ENCODE measurements around the gene KRTAP10-11.
"Not testable (repeated sequence)": the region's sequence is repeated elsewhere in the genome, so short reads cannot be mapped to it uniquely, and the experiment has no call there.

KRTAP10-11 gene, protein sequence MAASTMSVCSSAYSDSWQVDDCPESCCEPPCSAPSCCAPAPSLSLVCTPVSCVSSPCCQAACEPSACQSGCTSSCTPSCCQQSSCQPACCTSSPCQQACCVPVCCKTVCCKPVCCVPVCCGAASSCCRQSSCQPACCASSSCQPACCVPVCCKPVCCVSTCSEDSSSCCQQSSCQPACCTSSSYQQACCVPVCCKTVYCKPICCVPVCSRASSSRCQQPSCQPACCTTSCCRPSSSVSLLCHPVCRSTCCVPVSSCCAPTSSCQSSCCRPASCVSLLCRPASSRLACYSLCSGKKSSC

DNA sequence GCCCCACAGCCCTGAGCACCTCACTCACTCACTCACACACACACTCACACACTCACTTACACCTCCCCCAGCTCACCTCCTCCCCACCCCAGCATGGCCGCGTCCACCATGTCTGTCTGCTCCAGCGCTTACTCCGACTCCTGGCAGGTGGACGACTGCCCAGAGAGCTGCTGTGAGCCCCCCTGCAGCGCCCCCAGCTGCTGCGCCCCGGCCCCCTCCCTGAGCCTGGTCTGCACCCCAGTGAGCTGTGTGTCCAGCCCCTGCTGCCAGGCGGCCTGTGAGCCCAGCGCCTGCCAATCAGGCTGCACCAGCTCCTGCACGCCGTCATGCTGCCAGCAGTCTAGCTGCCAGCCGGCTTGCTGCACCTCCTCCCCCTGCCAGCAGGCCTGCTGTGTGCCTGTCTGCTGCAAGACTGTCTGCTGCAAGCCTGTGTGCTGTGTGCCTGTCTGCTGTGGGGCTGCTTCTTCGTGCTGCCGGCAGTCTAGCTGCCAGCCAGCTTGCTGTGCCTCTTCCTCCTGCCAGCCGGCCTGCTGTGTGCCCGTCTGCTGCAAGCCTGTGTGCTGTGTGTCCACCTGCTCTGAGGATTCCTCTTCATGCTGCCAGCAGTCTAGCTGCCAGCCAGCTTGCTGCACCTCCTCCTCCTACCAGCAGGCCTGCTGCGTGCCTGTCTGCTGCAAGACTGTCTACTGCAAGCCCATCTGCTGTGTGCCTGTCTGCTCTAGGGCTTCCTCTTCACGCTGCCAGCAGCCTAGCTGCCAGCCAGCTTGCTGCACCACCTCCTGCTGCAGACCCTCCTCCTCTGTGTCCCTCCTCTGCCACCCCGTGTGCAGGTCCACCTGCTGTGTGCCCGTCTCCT is at the start of gene KRTAP10-11:
Gene KRTAP10-11 (plus strand): TSS at position 49 of the 856 bp plus-strand sequence. CDS start 45 bp downstream, at position 94.
- DNase-seq (ENCODE audit: low spot score), result not testable (repeated sequence)

DNA sequence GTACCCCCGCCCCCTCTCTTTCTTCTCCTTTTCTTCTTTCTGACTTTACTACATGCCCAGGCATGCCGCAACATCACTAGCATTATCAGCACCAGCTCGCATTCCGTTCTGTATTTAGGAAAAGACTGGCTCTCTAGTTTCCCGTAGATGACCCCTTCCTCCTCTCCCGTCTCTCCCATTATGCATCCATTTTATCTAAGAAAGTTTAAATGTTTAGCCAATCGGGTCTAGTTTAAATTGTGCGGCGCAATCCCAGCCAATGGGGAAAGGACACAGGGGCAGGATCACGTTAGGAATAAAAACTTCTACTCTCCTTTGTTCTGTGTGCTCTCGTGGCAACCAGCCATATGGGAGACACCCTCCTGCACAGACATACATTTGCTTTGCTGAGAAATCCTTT is 48.2 kb upstream of the KRTAP10-11 start:
- no peak for DNase-seq (ENCODE audit: low spot score)

DNA sequence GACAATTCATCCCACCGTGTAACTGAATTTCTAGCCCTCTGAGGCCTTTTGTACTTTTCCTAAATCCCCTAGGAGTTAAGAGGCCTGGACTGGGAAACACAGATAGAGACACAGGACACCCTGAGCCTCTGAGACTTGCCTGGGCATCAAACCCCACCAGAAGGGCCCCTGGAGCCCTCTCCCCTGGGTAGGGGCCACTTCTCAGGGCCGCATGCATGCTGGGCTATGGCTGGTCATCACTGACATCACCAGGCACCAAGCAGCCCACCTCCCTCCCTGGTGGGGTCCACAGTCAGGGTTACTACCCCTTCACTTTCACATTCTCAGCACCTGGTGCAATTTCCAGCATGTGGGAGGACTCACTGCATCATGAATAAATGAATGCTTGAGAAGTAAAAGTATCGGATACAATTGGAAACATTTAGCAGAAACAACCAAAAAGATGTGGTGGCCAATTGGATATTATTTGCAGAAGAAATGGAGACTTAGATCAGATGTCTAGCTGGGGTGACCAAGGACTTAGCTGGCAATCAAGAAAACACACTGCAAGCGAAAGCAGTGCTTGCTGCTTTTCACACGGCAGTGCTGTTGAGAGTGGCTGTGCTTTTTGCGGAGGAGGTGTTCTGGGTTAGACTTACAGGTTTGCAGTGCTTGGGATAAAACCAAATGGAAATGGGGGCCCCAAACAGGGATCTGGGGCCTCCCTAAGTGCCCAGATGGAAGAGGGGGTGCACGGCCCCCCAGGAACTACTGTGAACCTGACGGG is 46.8 kb upstream of the KRTAP10-11 start:
- DNase-seq (ENCODE audit: low spot score), result no peak

DNA sequence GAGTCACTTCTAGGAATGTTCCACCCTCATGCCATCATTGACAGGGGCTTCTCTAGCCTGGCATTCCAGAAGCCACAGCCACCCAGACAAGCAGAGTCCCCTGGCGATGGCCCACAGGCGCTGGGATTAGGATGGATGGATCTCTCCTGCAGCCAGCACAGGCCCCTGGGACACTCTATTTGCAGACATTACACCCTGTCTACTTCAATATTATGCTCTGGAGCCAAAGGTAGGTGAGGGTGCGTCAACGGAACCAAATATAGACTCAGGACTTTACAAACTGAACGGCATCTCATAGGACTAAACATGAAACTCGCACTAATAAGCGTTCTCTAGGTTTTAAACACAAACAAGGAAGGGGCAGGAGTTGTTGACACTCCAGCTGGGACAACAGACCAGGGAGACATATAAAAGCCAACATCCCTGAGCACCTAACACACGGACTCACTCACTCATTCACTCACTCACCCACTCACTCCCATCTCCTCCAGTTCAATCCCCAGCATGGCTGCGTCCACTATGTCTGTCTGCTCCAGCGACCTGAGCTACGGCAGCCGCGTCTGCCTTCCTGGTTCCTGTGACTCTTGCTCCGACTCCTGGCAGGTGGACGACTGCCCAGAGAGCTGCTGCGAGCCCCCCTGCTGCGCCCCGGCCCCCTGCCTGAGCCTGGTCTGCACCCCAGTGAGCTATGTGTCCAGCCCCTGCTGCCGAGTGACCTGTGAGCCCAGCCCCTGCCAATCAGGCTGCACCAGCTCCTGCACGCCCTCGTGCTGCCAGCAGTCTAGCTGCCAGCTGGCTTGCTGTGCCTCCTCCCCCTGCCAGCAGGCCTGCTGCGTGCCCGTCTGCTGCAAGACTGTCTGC is 45.9 kb upstream of the KRTAP10-11 start, which contains the start of gene KRTAP10-7:
Gene KRTAP10-7 (plus strand): TSS at position 480 of the 861 bp plus-strand sequence. CDS start 25 bp downstream, at position 505.
- not testable (repeated sequence) for DNase-seq (ENCODE audit: low spot score)

DNA sequence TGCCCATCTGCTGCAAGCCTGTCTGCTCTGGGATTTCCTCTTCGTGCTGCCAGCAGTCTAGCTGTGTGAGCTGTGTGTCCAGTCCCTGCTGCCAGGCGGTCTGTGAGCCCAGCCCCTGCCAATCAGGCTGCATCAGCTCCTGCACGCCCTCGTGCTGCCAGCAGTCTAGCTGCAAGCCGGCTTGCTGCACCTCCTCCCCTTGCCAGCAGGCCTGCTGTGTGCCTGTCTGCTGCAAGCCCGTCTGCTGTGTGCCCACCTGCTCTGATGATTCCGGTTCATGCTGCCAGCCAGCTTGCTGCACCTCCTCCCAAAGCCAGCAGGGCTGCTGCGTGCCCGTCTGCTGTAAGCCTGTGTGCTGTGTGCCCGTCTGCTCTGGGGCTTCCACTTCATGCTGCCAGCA is 45.1 kb upstream of the KRTAP10-11 start:
- not testable (repeated sequence) for DNase-seq (ENCODE audit: low spot score)

DNA sequence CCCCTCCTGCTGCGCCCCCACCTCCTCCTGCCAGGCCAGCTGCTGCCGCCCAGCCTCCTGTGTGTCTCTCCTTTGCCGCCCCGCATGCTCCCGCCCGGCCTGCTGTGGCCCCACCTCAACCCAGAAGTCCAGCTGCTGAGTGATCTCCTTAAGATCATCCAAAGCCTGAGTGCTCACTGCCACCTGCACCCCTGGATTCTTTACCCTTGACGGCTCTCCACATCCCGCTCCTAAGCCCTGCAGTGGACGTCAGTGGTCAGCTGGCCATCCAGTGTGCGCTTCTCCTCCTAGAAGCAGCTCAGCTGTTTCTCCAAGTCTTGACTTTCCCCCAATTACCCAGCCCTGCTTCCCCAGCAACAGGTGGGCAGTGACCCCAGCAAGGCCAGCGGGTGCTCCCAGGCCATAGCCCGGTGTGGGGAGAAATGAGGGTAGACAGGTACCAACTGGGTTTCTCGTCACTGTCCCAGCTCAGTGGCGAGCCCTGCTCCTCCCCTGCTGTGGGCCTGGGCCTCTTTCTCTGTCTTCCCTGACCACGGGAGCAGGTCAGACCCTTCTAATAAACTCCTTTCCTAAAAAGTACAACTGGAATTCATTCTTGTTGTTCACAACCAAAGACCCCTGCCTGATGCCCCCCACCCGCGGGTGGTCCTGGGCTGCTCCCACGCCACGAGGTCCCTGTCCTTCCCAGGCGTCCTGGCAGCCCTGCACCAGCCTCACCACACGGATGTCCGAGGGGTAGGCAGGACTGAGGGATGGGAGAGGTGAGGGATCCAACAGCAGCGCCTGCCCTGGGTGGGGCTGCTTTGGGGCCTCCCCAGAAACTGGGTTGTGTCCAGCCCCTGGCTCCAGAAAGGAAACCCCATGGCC is 44.4 kb upstream of the KRTAP10-11 start:
- DNase-seq (ENCODE audit: low spot score), result no peak

DNA sequence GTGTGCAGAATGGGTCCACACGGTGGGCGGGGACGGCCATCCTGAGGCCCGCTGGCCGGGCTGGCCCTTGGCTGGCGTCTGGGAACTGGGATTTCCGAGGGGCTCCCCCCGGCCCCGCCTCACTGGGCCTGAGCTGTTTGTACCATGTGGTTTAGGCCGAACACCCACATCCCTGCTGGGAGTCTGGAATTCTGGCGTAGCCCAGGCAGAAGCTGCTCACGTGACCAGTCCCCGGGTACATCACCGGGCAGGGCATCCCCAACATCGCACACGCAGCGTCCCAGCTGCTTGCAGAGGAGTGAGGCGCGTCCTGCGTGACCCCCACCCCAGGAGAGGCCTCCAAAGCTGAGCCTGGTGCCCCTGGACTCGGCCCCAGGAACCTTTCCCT is 43.8 kb upstream of the KRTAP10-11 start:
- DNase-seq (ENCODE audit: low spot score), result no peak

DNA sequence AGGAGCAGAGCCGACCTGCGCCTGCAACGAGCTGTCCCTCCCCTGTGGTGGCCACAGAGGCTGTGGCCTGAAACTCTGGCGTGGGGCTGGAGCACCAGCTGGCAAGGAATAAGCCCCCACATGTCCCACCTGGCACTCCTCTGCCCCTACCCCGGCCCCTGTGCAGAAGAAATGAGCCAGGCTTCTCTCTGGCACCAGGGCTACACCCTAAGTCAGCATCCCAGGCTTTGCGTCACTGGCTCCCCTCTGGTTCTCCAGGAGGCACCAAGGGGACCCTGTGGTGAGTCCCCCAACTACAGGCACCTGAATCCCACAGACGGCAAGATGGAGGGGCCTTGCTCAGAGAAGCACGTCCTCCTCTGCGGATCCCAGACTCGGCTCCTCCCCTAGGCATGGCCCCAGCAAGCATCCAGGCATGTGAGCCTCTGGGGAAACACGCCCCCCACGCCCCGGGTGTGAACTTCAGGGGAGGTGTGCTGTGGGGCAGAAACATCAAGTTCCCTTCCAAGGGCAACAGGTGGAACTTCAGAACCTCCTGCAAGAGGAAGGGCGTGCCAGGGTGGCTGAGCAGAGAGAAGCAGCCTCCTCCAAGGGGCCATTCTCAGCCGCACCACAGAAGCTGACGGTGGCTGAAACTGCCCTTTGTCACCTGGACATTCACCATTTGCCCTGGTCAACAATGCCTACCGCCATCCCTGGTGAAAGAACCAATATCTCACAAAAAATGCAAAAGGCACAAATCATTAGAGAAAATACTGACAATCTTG is 42.9 kb upstream of the KRTAP10-11 start:
- no peak for DNase-seq (ENCODE audit: low spot score)

DNA sequence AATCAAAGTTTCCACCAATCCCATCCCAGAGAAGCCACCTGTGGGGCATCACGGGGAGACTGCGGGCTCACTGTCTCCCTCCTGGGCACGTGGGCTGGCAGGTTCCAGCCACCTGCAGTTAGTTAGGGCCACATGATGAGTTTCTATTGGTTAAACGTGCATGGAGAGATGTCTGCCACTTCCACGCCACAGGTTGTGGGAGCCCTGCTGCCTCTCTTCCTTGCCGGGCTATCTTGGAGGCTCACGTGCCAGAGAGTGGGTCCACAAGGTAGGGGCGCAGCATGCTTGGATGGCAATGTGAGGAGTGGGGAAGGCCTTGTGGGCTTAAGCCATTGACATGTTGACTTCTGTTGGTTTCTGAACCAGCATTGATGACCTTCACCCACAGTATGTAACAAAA is 42.3 kb upstream of the KRTAP10-11 start:
- no peak for DNase-seq (ENCODE audit: low spot score)

DNA sequence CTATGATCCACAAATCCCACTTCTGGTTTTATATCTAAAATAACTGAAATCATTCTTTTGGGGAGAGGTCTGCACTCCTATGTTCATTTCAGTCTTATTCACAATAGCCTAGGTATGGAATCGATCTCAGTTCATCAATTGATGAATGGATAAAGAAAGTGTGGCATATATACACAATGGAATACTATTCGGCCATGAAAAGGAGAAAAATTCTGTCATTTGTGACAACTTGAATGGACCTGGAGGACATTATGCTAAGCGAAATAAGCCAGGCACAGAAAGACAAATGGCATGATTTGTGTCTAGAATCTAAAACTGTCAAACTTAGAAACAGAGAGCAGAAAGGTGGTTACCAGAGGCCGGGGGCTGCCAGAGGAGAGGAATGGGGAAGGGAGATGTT is 39.7 kb upstream of the KRTAP10-11 start:
- no peak for DNase-seq (ENCODE audit: low spot score)

DNA sequence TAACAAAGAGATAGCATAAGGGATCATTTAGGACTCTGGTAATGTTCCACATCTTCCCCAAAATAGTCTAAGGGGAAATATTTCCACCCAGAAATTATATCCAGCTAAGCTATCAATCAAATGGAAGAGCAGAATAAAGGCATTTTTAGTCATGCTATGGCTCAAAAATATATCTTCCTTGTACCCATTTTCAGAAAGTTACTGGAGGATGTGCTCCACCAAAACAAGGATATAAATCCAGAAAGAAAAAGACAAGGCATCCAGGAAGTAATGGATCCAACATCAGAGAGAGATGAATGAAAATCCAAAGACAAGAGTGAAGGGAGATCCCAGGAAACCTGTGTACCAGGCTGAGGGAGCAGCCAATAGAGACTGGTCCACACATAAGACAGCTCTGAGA is 37.0 kb upstream of the KRTAP10-11 start:
- DNase-seq (ENCODE audit: low spot score), result no peak

DNA sequence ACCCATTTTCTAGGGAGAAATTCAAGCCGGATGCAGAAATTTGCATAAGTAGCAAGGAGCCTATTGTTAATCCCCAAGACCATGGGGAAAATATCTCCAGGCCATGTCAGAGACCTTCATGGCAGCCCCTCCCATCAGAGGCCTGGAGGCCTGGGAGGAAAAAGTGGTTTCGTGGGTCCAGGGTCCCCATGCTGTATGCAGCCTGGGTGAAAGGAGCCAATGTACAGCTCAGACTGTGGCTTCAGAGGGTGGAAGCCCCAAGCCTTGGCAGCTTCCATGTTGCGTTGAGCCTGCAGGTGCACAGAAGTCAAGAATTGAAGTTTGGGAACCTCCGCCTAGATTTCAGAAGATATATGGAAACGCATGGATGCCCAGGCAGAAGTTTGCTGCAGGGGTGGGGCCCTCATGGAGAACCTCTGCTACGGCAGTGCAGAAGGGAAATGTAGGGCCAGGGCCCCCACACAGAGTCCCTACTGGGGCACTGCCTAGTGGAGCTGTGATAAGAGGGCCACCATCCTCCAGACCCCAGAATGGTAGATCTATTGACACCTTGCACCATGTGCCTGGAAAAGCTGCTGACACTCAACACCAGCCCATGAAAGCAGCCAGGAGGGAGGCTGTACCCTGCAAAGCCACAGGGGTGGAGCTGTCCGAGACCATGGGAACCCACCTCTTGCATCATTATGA is 35.9 kb upstream of the KRTAP10-11 start:
- not testable (repeated sequence) for DNase-seq (ENCODE audit: low spot score)

DNA sequence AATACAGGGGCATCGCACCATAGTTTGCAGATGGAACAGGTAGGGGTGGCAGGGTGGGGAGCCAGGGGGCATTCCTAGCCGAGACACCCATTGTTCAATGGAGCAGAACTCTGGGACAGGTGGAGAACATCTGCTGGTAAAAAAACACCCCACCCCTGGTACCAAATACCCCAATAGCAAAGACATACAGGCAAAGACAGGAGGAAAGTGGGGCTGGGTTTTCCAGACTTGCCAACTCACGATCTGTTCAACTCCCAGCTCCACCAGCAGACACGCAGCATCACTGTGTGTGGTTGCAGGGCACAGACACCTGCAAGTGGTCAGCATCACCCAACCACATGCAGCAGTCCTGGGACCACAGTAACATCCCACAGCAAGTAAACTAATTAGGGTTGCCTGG is 34.7 kb upstream of the KRTAP10-11 start:
- no peak for DNase-seq (ENCODE audit: low spot score)

DNA sequence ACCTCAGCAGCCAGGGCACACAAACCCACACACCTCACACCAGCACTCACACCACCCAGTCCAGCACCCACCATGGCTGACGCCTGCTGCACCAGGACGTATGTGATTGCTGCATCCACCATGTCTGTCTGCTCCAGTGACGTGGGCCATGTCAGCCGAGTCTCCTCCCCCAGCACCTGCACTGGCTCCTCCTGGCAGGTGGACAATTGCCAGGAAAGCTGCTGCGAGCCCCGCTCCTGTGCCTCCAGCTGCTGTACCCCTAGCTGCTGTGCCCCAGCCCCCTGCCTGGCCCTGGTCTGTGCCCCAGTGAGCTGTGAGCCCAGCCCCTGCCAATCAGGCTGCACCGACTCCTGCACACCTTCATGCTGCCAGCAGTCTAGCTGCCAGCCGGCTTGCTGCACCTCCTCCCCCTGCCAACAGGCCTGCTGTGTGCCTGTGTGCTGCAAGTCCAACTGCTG is 34.2 kb upstream of the KRTAP10-11 start, which contains the start of gene KRTAP10-8:
Gene KRTAP10-8 (plus strand): TSS at position 51 of the 458 bp plus-strand sequence. CDS start 22 bp downstream, at position 73.
- no peak for DNase-seq (ENCODE audit: low spot score)

DNA sequence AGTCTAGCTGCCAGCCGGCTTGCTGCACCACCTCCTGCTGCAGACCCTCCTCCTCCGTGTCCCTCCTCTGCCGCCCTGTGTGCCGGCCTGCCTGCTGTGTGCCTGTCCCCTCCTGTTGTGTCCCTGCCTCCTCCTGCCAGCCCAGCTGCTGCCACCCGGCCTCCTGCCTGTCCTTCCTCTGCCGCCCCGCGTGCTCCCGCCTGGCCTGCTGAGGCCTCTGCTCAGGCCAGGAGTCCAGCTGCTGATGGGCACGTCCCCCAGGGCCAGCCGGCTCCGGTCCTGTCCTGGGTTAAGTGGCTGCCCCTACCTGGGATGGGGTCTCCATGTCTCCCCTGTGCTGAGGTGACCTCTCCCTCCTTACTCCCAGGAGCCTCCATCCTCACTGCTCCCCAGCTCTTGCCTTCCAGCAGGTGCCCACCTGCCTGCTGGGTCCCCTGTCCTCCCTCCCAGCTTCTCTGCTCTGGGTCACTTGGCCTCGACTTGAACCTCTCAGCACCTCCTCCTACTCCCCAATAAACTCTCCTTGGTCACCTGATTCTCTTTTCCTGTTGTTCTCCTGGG is 33.5 kb upstream of the KRTAP10-11 start:
- no peak for DNase-seq (ENCODE audit: low spot score)

DNA sequence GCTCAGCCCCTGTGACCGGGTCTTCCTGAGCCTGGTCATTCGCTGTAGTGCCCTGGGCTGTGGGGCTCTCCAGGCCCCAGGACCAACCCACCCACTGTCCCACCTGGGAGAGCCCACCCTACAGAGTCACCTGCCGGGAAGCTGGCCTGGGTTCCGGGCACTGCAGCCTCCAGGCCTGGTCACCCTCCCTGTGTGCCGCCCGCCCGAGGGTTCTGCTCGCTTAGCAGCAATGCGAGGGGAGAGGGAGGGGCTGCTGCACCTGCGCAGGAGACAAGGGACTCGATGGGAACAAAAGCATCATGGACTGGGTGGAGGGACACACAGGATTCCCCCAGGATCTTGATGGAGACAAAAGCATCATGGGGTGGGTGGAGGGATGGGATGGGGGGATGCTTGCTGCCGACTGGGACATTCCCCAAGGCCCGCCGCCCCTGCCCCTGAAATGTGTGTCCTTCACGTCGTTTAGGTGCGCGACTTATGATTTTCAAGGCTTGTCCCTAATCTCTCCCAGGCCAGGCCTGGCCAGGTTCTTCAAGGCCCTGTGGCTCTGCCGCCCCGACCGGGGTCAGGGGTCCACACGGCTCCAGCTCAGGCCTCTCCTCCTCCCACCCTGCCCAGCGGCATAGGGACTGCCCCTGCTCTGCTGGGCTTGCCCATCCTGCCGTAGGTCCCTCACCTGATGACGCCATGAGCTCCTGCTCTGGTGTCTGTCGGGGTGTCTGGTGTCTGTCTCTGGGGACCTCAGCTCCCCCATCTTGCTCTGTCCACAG is 32.6 kb upstream of the KRTAP10-11 start:
- no peak for DNase-seq (ENCODE audit: low spot score)

DNA sequence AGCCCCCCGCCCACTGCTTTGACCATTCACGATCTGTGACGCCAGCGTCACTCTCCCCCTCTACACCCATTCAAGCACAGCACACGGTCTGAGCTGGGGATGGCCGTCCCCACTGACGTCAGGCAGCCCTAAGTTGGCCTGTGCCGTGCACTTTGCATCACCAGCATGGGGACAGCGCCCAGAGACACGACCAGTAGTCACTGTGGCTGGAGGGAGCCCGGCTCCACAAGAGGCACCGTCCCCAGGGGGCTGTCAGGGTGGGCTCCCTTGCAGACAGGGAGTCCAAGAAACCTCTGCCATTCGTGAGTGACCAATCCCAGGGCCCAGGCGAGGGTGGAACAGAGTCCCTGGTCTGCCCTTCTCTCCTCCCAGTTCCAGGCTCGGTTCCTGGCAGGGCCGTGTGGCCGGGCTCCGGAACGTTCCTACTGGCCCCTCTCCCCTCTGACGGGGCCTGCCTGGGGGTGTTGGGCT is 32.0 kb upstream of the KRTAP10-11 start:
- no peak for DNase-seq (ENCODE audit: low spot score)
